Stimulated activated CD4-positive, alpha-beta T cell treated with anti-CD3 and anti-CD28 coated beads, Interleukin-1b, Interleukin-23, amount 100 ng/mL, for 48 hours (primary cell): ENCODE measurements around the gene WNT2.

Source experiments
- DNase-seq: peaks from one replicate; pipeline ENCODE4 v3.0.0-alpha.2; 2020

Gene WNT2

GRCh38 chr7:117322741-117323304 lies at the start of gene WNT2:
Gene WNT2, minus strand, starts transcription at chr7:117323058. Its CDS starts 69 bp downstream, at chr7:117322989.
- no peak for DNase-seq

GRCh38 chr7:117372073-117372472 lies 49.2 kb upstream of the WNT2 start:
- DNase-seq = no peak

GRCh38 chr7:117364339-117365080 lies 41.7 kb upstream of the WNT2 start:
- no peak for DNase-seq

- DNase-seq = no peak
Observed at GRCh38 chr7:117362294-117362888, 39.5 kb upstream of the WNT2 start.

- no peak for DNase-seq
Observed at GRCh38 chr7:117350027-117350426, 27.2 kb upstream of the WNT2 start.

- DNase-seq = no peak
Observed at GRCh38 chr7:117349570-117349969, 26.7 kb upstream of the WNT2 start.

- DNase-seq = no peak
Observed at GRCh38 chr7:117347962-117348672, 25.3 kb upstream of the WNT2 start.

- DNase-seq = no peak
Observed at GRCh38 chr7:117347480-117347879, 24.6 kb upstream of the WNT2 start.

- no peak for DNase-seq
Observed at GRCh38 chr7:117346161-117346560, 23.3 kb upstream of the WNT2 start.

- DNase-seq = no peak
Observed at GRCh38 chr7:117338020-117338419, 15.2 kb upstream of the WNT2 start.

- no peak for DNase-seq
Observed at GRCh38 chr7:117333168-117333567, 10.3 kb upstream of the WNT2 start.

- no peak for DNase-seq
Observed at GRCh38 chr7:117332031-117332430, 9.2 kb upstream of the WNT2 start.

GRCh38 chr7:117325836-117326235 lies 3.0 kb upstream of the WNT2 start:
- no peak for DNase-seq

GRCh38 chr7:117324960-117325359 lies 2.1 kb upstream of the WNT2 start:
- no peak for DNase-seq

GRCh38 chr7:117323851-117324711 lies 1.2 kb upstream of the WNT2 start:
- no peak for DNase-seq

GRCh38 chr7:117323305-117323850 lies 520 bp upstream of the WNT2 start:
- no peak for DNase-seq

- no peak for DNase-seq
Observed at GRCh38 chr7:117320523-117320922, 2.3 kb downstream of the WNT2 start.

GRCh38 chr7:117319181-117319580 lies 3.7 kb downstream of the WNT2 start:
- DNase-seq = no peak

- DNase-seq = no peak
Observed at GRCh38 chr7:117313582-117313981, 9.3 kb downstream of the WNT2 start.

- DNase-seq = no peak
Observed at GRCh38 chr7:117312593-117313580, 10.0 kb downstream of the WNT2 start.

GRCh38 chr7:117308891-117309290 lies 14.0 kb downstream of the WNT2 start:
- DNase-seq = no peak
